CD8-positive, alpha-beta memory T cell (primary cell): ENCODE measurements around the gene BCL7A. TPM values are rescaled to one million over a fixed set of nuclear protein-coding genes. Genes with fewer than 3 reads are reported as not detected.

Source experiments
- CTCF ChIA-PET: fragments of 350-600 bp; sonication (Branson Sonifier 250); formaldehyde crosslinking; loops from one replicate; lab custom pipeline; 2021; ENCODE audit warnings: antibody characterized with exemption; lab: Charles Lee
- POLR2A ChIA-PET: fragments of 350-600 bp; sonication (Branson Sonifier 250); formaldehyde crosslinking; loops from one replicate; lab custom pipeline; 2021; ENCODE audit warnings: antibody characterized with exemption; lab: Charles Lee
- DNase-seq, 5 donors: peaks; one replicate each; pipeline versions ENCODE4 v3.0.0 to v3.0.0-alpha.2; 2020 to 2022; ENCODE audit warnings: mixed read lengths in 1 of 5
- H3K27ac ChIP-seq: one replicate; pipeline ENCODE4 v1.7.0; 2013; ENCODE audit warnings: low read depth, mild to moderate bottlenecking, low read length, moderate library complexity
- H3K27me3 ChIP-seq: 2 replicates; pipeline ENCODE4 v1.7.0; 2013; ENCODE audit warnings: low read length, mild to moderate bottlenecking; ENCODE audit not compliant: insufficient read depth, poor library complexity, severe bottlenecking
- H3K36me3 ChIP-seq: 2 replicates; pipeline ENCODE4 v1.7.0; 2013; ENCODE audit warnings: mild to moderate bottlenecking, low read length, moderate library complexity; ENCODE audit not compliant: insufficient read depth
- H3K4me1 ChIP-seq: 2 replicates; pipeline ENCODE4 v1.7.0; 2013; ENCODE audit warnings: mild to moderate bottlenecking, low read length, moderate library complexity; ENCODE audit not compliant: insufficient read depth
- H3K4me3 ChIP-seq: 2 replicates; pipeline ENCODE4 v1.7.0; 2013; ENCODE audit warnings: mild to moderate bottlenecking, low read length
- H3K9me3 ChIP-seq: 2 replicates; pipeline ENCODE4 v1.7.0; 2013; ENCODE audit warnings: mild to moderate bottlenecking, low read length
- H3K27ac Mint-ChIP-seq, 8 donors: one replicate each; pipeline ENCODE4 v1.8.0; 2020 to 2021; ENCODE audit warnings: mixed read lengths in 8 of 8, mild to moderate bottlenecking in 6 of 8, inconsistent platforms in 3 of 8, moderate library complexity in 3 of 8
- H3K27me3 Mint-ChIP-seq, 2 donors: one replicate each; pipeline ENCODE4 v1.8.0; 2020 to 2021; ENCODE audit warnings: mixed read lengths in 2 of 2, mild to moderate bottlenecking in 1 of 2, moderate library complexity in 1 of 2
- H3K36me3 Mint-ChIP-seq, 3 donors: one replicate each; pipeline ENCODE4 v1.8.0; 2020 to 2021; ENCODE audit warnings: mixed read lengths in 3 of 3, inconsistent platforms in 1 of 3, mild to moderate bottlenecking in 1 of 3
- H3K4me1 Mint-ChIP-seq, 3 donors: one replicate each; pipeline ENCODE4 v1.8.0; 2020 to 2021; ENCODE audit warnings: mixed read lengths in 3 of 3, inconsistent platforms in 1 of 3, mild to moderate bottlenecking in 1 of 3
- H3K4me3 Mint-ChIP-seq, 7 donors: one replicate each; pipeline ENCODE4 v1.8.0; 2020 to 2021; ENCODE audit warnings: mixed read lengths in 7 of 7, mild to moderate bottlenecking in 6 of 7, moderate library complexity in 4 of 7, inconsistent platforms in 2 of 7
- H3K9me3 Mint-ChIP-seq, 5 donors: one replicate each; pipeline ENCODE4 v1.8.0; 2020 to 2022; ENCODE audit warnings: mixed read lengths in 5 of 5, mild to moderate bottlenecking in 3 of 5, moderate library complexity in 2 of 5, inconsistent platforms in 1 of 5
- polyA plus RNA-seq: library from polyadenylated mRNA; unstranded; fragments of 300-500 nt; fragmentation: Illumina TruSeq; gene quantifications from one replicate; pipeline ENCODE4 v1.2.3, GENCODE V29; 2021
- total RNA-seq, 2 experiments: library from RNA; stranded (reverse); gene quantifications; one replicate each; pipeline ENCODE4 v1.2.3, GENCODE V29; 2021

Gene BCL7A
- 1 to 10 TPM; 2.5 to 3.0 TPM for total RNA-seq
- 3.3 TPM for polyA plus RNA-seq

DNA sequence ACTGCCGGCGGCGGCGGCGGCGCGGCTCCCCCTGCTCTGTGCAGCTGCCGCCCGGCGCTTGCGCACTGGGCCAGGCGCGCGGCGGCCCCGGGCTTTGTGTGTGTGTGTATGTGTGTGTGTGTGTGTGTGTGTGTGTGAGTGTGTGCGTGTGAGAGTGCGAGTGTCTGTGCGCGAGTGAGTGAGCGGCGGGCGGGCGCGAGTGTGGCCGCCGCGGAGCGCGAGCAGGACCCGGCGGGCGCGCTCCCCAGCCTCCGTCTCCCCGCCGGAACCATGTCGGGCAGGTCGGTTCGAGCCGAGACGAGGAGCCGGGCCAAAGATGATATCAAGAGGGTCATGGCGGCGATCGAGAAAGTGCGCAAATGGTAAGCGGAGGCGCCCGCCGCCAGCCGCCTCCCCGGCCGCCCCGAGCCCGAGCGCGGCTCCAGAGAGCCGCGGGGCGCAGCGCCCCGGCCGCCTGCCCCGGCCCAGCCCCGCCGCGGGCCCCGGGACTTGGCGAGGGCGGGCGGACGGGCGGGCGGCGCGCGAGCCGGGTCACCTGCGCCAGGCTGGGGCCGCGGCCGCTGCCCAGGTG, at the start of gene BCL7A:
BCL7A (plus strand) TSS at position 63 of the 571 bp plus-strand sequence; CDS start at position 271, 208 bp downstream.
- Histone ChIP-seq H3K36me3 (no peaks in the 10 kb centered on the region), H3K4me1 (peaks cover 15% of the 10 kb centered on the region), H3K27me3 (peaks cover 3% of the 10 kb centered on the region), H3K27ac (peak within 1 kb of the TSS; percentile 31), H3K9me3 (no peaks in the 10 kb centered on the region), H3K4me3 (peak within 1 kb of the TSS; percentile 47)
- DNase-seq = peak in 3 of 5 donors; percentile 42 to 69 (median 57)
- Mint-ChIP-seq H3K4me1 (peaks cover 8 to 18% (median 12%) of the 10 kb centered on the region in 3 donors), H3K36me3 (peaks cover 0 to 9% (median 2%) of the 10 kb centered on the region in 3 donors), H3K27ac (peak within 1 kb of the TSS in 5 of 8 donors; percentile 22 to 80 (median 68)), H3K27me3 (peaks cover 13 to 20% of the 10 kb centered on the region in 2 donors), H3K9me3 (peaks cover 0 to 13% (median 3%) of the 10 kb centered on the region in 5 donors), H3K4me3 (peak within 1 kb of the TSS; percentile 84 to 92 (median 88))
- CTCF ChIA-PET = interaction anchor here (0.9 to 1.4 kb wide), 2 partner anchors 26 to 33 kb away, joined by 3 to 4 read pairs; no protein-coding TSS in a partner anchor
- POLR2A ChIA-PET = interaction anchor here (0.5 to 0.7 kb wide), 2 partner anchors 209 to 1211 kb away, joined by 3 to 4 read pairs; partner anchors contain the start of gene MPHOSPH9

DNA sequence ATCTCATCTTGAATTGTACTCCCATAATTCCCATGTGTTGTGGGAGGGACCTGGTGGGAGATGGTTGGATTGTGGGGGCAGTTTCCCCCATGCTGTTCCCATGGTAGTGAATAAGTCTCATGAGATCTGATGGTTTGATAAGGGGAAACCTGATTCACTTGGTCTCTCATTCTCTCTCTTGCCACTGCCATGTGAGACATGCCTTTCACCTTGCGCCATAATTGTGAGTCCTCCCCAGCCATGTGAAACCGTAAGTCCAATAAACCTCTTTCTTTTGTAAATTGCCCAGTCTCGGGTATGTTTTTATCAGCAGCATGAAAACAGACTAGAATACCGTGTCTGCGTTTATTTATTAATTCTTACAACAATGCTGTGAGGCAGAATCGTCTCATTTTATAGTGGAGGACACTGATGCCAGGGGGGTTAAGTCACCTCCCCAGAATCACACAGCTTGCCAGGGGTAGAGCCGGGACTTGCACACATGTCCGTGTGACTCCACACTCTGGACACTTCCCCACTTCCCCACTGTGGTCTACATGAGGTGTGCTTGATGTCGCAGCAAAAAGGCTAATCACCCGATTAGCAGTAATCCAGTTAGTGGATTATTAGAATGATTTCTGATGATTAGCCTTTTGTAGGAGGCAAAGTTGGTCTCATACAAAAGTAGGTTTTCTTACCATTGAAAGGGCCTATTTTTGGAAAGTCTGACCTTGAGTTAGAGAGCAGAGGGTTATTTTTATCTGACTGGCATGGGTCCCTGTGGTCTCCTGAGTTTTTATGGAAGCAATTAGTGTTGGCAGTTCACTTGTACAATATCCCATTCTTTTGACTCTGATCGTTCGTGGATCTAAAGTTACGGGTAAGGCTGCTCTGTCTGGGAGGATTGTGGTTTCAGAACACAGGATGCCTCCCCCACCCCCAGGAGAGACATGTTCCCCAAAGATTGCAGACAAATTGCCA, 47.4 kb upstream of the BCL7A start:
- Mint-ChIP-seq H3K27me3 (peaks cover 3 to 7% of the 10 kb centered on the region in 2 donors), H3K4me3 (no peak overlapping the region), H3K9me3 (peaks cover 3 to 9% (median 7%) of the 10 kb centered on the region in 5 donors)

GRCh38 chr12:121975021-121975420, 46.7 kb upstream of the BCL7A start:
- Histone ChIP-seq H3K27ac (no peak overlapping the region), H3K27me3 (no peaks in the 10 kb centered on the region), H3K9me3 (no peaks in the 10 kb centered on the region), H3K4me1 (no peaks in the 10 kb centered on the region), H3K4me3 (no peak overlapping the region), H3K36me3 (no peaks in the 10 kb centered on the region)
- no peak overlapping the region for H3K27ac Mint-ChIP-seq
- DNase-seq = no peak
- peaks cover 3 to 9% (median 7%) of the 10 kb centered on the region in 5 donors for H3K9me3 Mint-ChIP-seq
- H3K4me1 Mint-ChIP-seq = no peaks in the 10 kb centered on the region
- CTCF ChIA-PET = no interaction called here
- H3K4me3 Mint-ChIP-seq = no peak overlapping the region
- peaks cover 0 to 20% (median 0%) of the 10 kb centered on the region in 3 donors for H3K36me3 Mint-ChIP-seq
- POLR2A ChIA-PET = no interaction called here
- H3K27me3 Mint-ChIP-seq = peaks cover 3 to 7% of the 10 kb centered on the region in 2 donors

More for the DNA sequence above, 47.4 kb upstream of the BCL7A start:
- ChIA-PET CTCF (no interaction called here), POLR2A (interaction anchor here (0.6 kb wide), 1 partner anchor 765 kb away, joined by 13 read pairs; no protein-coding TSS in a partner anchor)
- no peaks in the 10 kb centered on the region for H3K27me3 ChIP-seq
- Mint-ChIP-seq H3K4me1 (no peaks in the 10 kb centered on the region), H3K36me3 (peaks cover 0 to 20% (median 0%) of the 10 kb centered on the region in 3 donors), H3K27ac (peak overlapping the region in 1 of 8 donors; percentile 23)
- H3K4me1 ChIP-seq = no peaks in the 10 kb centered on the region
- H3K27ac ChIP-seq = no peak overlapping the region
- no peaks in the 10 kb centered on the region for H3K9me3 ChIP-seq
- H3K4me3 ChIP-seq = no peak overlapping the region
- H3K36me3 ChIP-seq = no peaks in the 10 kb centered on the region
- DNase-seq = no peak

DNA sequence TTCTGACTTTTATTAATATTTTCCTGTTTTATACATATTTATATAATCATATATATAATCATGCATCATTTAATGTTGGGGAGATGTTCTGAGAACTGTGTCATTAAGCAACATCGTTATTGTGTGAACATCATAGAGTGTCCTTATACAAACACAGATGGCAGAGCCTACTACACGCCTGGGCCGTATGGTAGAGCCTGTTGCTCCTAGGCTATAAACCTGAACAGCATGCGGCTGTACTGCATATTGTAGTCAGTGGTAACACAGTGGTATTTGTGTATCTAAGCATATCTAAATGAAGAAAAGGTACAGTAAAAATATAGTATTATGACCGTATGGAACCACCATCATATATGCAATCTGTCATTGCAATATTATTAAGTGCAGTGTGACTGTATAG, 44.7 kb upstream of the BCL7A start:
- POLR2A ChIA-PET = no interaction called here
- peaks cover 0 to 20% (median 0%) of the 10 kb centered on the region in 3 donors for H3K36me3 Mint-ChIP-seq
- peaks cover 3 to 9% (median 6%) of the 10 kb centered on the region in 5 donors for H3K9me3 Mint-ChIP-seq
- H3K4me1 ChIP-seq = no peaks in the 10 kb centered on the region
- no peak for DNase-seq
- no peaks in the 10 kb centered on the region for H3K36me3 ChIP-seq
- no peak overlapping the region for H3K27ac Mint-ChIP-seq
- CTCF ChIA-PET = no interaction called here
- H3K4me3 Mint-ChIP-seq = no peak overlapping the region
- H3K27me3 ChIP-seq = no peaks in the 10 kb centered on the region
- no peak overlapping the region for H3K4me3 ChIP-seq
- H3K4me1 Mint-ChIP-seq = no peaks in the 10 kb centered on the region
- H3K9me3 ChIP-seq = no peaks in the 10 kb centered on the region
- no peak overlapping the region for H3K27ac ChIP-seq
- peaks cover 1 to 7% of the 10 kb centered on the region in 2 donors for H3K27me3 Mint-ChIP-seq

GRCh38 chr12:121980191-121980891, 41.3 kb upstream of the BCL7A start:
- ChIA-PET CTCF (no interaction called here), POLR2A (no interaction called here)
- H3K27ac Mint-ChIP-seq = no peak overlapping the region
- H3K9me3 Mint-ChIP-seq = no peaks in the 10 kb centered on the region
- H3K36me3 ChIP-seq = no peaks in the 10 kb centered on the region
- H3K9me3 ChIP-seq = no peaks in the 10 kb centered on the region
- H3K4me1 Mint-ChIP-seq = no peaks in the 10 kb centered on the region
- no peak overlapping the region for H3K4me3 ChIP-seq
- no peaks in the 10 kb centered on the region for H3K4me1 ChIP-seq
- H3K36me3 Mint-ChIP-seq = no peaks in the 10 kb centered on the region
- H3K4me3 Mint-ChIP-seq = no peak overlapping the region
- no peak overlapping the region for H3K27ac ChIP-seq
- no peak for DNase-seq
- no peaks in the 10 kb centered on the region for H3K27me3 ChIP-seq
- H3K27me3 Mint-ChIP-seq = peaks cover 1 to 7% of the 10 kb centered on the region in 2 donors

- no peak overlapping the region for H3K4me3 ChIP-seq
- no peaks in the 10 kb centered on the region for H3K4me1 ChIP-seq
- Mint-ChIP-seq H3K27ac (no peak overlapping the region), H3K27me3 (peaks cover 1 to 3% of the 10 kb centered on the region in 2 donors), H3K36me3 (no peaks in the 10 kb centered on the region), H3K9me3 (no peaks in the 10 kb centered on the region), H3K4me1 (no peaks in the 10 kb centered on the region), H3K4me3 (no peak overlapping the region)
- ChIA-PET CTCF (no interaction called here), POLR2A (no interaction called here)
- H3K27me3 ChIP-seq = no peaks in the 10 kb centered on the region
- no peak overlapping the region for H3K27ac ChIP-seq
- H3K36me3 ChIP-seq = no peaks in the 10 kb centered on the region
- DNase-seq = no peak
- H3K9me3 ChIP-seq = no peaks in the 10 kb centered on the region
Measured at GRCh38 chr12:121980892-121981272, 40.8 kb upstream of the BCL7A start.

- DNase-seq = no peak
- H3K4me3 ChIP-seq = no peak overlapping the region
- ChIA-PET POLR2A (no interaction called here), CTCF (no interaction called here)
- Mint-ChIP-seq H3K27ac (no peak overlapping the region), H3K4me3 (peak overlapping the region in 1 of 7 donors; percentile 71), H3K27me3 (peaks cover 1 to 3% of the 10 kb centered on the region in 2 donors), H3K4me1 (no peaks in the 10 kb centered on the region), H3K36me3 (no peaks in the 10 kb centered on the region), H3K9me3 (no peaks in the 10 kb centered on the region)
- no peaks in the 10 kb centered on the region for H3K9me3 ChIP-seq
- H3K27me3 ChIP-seq = no peaks in the 10 kb centered on the region
- H3K27ac ChIP-seq = no peak overlapping the region
- H3K36me3 ChIP-seq = no peaks in the 10 kb centered on the region
- H3K4me1 ChIP-seq = no peaks in the 10 kb centered on the region
Measured at GRCh38 chr12:121981456-121981855, 40.2 kb upstream of the BCL7A start.
